HS-5 (cell line): ENCODE measurements around the gene SKIDA1.

Experiments used
- DNase-seq: peaks from one replicate; pipeline ENCODE4 v3.0.0-alpha.2; 2012; ENCODE audit warnings: low read depth

The SKIDA1 gene

GRCh38 chr10:21517134-21518031 lies 8.1 kb downstream of the SKIDA1 start:
- DNase-seq, result no peak

- no peak for DNase-seq
These were observed 9.0 kb downstream of the SKIDA1 start for GRCh38 chr10:21516242-21517131.

- no peak for DNase-seq
These were observed 9.9 kb downstream of the SKIDA1 start for GRCh38 chr10:21515361-21516241.

GRCh38 chr10:21514818-21515351 lies 10.6 kb downstream of the SKIDA1 start:
- no peak for DNase-seq

GRCh38 chr10:21514129-21514817 lies 11.2 kb downstream of the SKIDA1 start:
- DNase-seq, result no peak

- DNase-seq, result no peak
These were observed 12.1 kb downstream of the SKIDA1 start for GRCh38 chr10:21513405-21513788.

GRCh38 chr10:21512573-21513404 lies 12.7 kb downstream of the SKIDA1 start:
- no peak for DNase-seq

- no peak for DNase-seq
These were observed 13.4 kb downstream of the SKIDA1 start for GRCh38 chr10:21511946-21512572.

- DNase-seq, result no peak
These were observed 14.3 kb downstream of the SKIDA1 start for GRCh38 chr10:21511095-21511570.

- no peak for DNase-seq
These were observed 15.0 kb downstream of the SKIDA1 start for GRCh38 chr10:21510241-21511094.

GRCh38 chr10:21509341-21510240 lies 15.9 kb downstream of the SKIDA1 start:
- DNase-seq, result no peak

GRCh38 chr10:21508706-21509331 lies 16.7 kb downstream of the SKIDA1 start:
- DNase-seq, result no peak

GRCh38 chr10:21507150-21507549 lies 18.3 kb downstream of the SKIDA1 start:
- DNase-seq, result no peak

GRCh38 chr10:21506351-21506750 lies 19.1 kb downstream of the SKIDA1 start:
- no peak for DNase-seq

- DNase-seq, result no peak
These were observed 19.7 kb downstream of the SKIDA1 start for GRCh38 chr10:21505711-21506278.

- no peak for DNase-seq
These were observed 21.9 kb downstream of the SKIDA1 start for GRCh38 chr10:21503542-21503941.

GRCh38 chr10:21502348-21502740 lies 23.1 kb downstream of the SKIDA1 start:
- no peak for DNase-seq
